ENCODE measurements around the gene ZMAT3. TPM values are rescaled to one million over a fixed set of nuclear protein-coding genes. Genes with fewer than 3 reads are reported as not detected.
"Not testable (repeated sequence)": the region's sequence is repeated elsewhere in the genome, so short reads cannot be mapped to it uniquely, and the experiment has no call there.

The ZMAT3 gene
- total RNA-seq, 1 donor from 2014 or later = 57.7 TPM

DNA sequence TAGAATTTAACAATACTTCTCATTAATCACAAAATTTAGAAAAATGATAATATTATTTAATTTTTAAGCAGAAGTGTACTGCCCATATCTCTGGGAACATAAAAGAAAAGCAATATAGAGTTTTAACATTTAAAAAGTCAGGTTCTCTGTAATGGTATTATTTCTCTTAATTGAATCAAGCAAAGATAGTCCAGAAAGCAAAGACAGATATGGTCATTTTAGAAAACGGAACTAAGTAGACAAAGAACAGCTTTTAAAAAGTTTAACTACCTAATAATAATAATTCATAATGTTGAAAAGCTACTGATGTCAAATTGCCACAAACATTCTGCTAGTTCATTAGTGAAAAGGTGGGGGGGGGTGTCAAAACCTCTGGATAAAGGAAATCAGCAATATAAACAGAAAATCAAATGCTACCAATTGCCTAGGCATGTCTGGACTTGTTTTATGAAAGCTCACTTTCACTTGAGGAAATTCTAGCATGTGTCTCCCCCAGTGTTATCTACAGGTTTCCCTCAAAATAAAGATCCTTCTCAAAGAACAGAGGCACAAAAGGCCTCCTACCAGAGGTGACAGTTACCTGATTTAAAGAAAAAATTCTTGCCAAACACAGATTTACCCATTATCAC is 1.7 kb downstream of the ZMAT3 start:
- DNase-seq (ENCODE audit: low read depth) = peak; percentile 65

- peak; percentile 67 for DNase-seq (ENCODE audit: low read depth)
These were observed 2.7 kb downstream of the ZMAT3 start for GRCh38 chr3:179068779-179069530.

DNA sequence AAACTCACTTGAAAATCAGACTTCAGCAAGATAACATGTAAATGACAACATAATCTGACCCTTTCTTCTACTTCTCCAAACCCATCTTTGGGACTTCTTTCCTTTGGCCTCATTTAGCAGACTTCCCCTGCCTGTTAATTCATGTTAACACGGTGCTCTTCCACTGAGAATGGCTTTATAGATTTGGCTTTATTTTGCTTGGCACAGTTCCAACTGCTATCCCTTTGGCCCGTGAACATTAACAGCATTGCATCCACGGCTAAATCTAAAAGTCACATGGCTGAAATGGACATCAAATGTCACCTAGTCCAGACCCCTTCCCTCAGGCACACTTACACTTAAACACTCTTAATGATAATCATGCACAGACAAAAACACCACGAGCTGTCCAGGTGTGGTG is 3.8 kb downstream of the ZMAT3 start:
- DNase-seq (ENCODE audit: low read depth) = no peak

DNA sequence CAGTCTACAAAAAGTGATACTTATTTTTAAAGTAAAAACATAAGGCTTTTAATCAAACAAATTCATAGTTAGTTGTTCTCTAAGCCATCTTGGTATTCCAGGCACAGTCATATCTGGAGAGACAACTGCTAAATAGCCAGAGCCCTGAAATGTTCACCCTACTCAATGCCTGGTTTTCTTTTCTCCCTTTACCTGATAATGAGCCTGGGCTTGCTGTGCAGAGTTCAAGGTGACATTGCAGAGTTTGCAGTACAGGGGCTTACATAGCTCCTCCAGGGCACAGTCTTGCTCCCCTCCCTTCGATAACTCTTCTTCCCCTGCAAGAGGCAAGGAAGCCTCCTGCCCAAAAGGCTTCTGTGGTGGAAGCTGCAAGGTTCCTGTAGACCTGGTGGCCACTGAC is 4.3 kb downstream of the ZMAT3 start:
- DNase-seq (ENCODE audit: low read depth) = no peak

DNA sequence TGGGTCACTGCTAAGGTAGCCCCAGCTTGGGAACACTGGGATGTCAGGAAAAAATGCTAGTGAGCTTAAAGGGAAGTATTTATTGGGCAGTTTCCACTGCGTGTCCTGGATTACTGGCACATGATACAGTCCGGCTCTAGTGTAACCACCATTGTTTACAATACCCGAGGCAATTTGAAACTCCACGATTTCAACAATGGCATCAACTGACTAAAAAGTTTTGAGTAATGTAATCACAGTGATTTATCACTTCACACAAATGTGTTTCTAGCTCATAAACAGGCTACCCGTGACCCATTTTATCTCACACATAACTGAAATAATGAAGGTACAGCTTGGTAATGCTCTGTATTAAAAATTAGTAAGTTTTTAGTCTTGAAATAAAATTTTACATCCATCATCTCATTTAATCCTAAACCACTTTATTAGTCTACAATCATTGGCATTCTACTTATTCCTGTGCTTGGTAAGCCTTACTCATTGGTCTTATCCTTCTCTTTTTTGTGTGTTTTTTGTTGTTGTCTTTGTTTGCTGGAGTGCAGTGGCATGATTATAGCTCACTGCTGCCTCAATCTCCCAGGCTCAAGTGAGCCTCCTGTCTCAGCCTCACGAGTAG is 7.6 kb downstream of the ZMAT3 start:
- DNase-seq (ENCODE audit: low read depth) = no peak

GRCh38 chr3:179056326-179056725 is 15.3 kb downstream of the ZMAT3 start:
- no peak for DNase-seq (ENCODE audit: low read depth)

- not testable (repeated sequence) for DNase-seq (ENCODE audit: low read depth)
These were observed 17.0 kb downstream of the ZMAT3 start for GRCh38 chr3:179054565-179054964.

- DNase-seq (ENCODE audit: low read depth) = peak; percentile 99
These were observed 24.9 kb downstream of the ZMAT3 start for GRCh38 chr3:179046497-179047353.

DNA sequence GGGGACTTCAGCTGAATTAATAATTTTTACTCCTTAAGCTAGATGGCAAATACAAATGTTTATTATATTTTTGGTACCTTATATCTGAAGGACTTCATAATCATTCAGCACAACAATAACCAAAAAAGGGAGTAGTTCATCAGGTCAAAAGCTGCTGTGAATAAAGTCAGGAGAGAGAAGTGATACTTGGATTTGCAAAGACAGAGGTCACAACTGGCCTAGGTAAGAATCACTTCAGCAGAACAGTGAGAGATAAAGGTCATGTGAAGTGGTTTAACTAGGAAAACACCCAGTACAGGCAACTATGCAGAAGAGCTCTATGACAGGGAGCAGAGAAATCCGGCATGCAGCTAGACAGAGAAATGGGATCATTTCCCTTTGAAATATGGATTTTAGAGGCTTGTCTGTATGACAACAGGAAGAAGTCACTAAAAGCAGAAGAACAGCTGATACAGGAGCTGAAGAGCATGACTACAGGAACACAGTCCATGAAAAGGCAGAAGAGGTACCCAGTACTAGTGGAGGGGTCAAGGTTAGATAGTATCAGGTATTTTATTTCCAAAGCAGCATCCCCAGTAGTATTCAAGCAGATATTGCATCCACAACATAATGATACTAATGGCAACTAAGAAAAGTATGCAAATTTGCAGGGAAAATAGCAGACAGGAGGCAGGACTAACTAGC is 25.7 kb downstream of the ZMAT3 start:
- peak; percentile 44 for DNase-seq (ENCODE audit: low read depth)

- DNase-seq (ENCODE audit: low read depth) = not testable (repeated sequence)
These were observed 32.7 kb downstream of the ZMAT3 start for GRCh38 chr3:179038899-179039251.

DNA sequence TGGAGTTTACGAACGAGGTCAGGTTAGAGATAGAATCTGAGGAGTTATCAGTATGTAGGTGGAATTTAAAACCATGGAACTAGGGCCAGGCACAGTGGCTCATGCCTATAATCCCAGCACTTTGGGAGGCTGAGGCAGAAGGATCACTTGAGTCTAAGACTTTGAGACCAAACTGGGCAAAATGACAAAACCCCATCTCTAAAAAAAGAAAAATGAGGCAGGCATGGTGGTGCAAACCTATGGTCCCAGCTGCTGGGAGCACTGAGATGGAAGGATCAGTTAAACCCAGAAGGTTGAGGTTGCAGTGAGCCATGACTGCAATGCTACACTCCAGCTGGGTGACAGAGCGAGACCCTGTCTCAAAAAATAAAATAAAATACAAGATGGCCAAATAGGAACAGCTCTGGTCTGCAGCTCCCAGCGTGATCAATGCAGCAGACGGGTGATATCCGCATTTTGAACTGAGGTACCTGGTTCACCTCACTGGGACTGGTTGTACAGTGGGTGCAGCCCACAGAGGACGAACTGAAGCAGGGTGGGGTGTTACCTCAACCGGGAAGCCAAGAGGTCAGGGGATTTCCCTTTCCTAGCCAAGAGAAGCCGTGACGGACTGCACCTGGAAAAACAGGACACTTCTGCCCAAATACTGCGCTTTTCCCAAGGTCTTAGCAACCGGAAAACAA is 33.3 kb downstream of the ZMAT3 start:
- DNase-seq (ENCODE audit: low read depth) = peak; percentile 83

- peak; percentile 98 for DNase-seq (ENCODE audit: low read depth)
These were observed 34.3 kb downstream of the ZMAT3 start for GRCh38 chr3:179037351-179037750.

GRCh38 chr3:179036626-179037300 is 34.8 kb downstream of the ZMAT3 start:
- DNase-seq (ENCODE audit: low read depth) = peak; percentile 76

- DNase-seq (ENCODE audit: low read depth) = no peak
These were observed 35.4 kb downstream of the ZMAT3 start for GRCh38 chr3:179036226-179036625.

- no peak for DNase-seq (ENCODE audit: low read depth)
These were observed 36.4 kb downstream of the ZMAT3 start for GRCh38 chr3:179035232-179035631.

DNA sequence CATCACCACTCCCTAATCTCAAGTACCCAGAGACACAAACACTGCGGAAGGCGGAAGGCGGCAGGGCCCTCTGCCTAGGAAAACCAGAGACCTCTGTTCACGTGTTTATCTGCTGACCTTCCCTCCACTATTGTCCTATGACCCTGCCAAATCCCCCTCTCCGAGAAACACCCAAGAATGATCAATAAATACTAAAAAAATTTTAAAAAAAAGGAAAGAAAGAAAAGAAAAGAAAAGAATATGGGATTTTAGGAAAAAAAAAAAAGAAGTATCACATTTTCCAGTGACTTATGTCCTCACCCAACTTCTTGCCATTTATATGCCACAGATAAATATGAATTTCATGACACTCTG is 38.3 kb downstream of the ZMAT3 start:
- not testable (repeated sequence) for DNase-seq (ENCODE audit: low read depth)

DNA sequence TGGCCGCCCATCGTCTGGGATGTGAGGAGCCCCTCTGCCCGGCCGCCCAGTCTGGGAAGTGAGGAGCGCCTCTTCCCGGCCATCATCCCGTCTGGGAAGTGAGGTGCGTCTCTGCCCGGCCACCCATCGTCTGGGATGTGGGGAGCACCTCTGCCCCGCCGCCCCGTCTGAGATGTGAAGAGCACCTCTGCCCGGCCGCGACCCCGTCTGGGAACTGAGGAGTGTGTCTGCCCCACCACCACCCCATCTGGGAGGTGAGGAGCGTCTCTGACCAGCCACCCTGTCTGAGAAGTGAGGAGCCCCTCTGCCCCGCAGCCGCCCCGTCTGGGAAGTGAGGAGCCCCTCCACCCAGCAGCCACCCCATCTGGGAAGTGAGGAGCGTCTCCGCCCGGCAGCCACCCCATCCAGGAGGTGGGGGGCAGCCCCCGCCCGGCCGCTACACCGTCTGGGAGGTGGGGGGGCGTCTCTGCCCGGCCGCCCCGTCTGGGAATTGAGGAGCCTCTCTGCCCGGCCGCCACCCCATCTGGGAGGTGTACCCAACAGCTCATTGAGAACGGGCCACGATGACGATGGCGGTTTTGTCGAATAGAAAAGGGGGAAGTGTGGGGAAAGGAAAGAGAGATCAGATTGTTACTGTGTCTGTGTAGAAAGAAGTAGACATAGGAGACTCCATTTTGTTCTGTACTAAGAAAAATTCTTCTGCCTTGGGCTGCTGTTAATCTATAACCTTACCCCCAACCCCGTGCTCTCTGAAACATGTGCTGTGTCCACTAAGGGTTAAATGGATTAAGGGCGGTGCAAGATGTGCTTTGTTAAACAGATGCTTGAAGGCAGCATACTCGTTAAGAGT is 38.9 kb downstream of the ZMAT3 start:
- DNase-seq (ENCODE audit: low read depth) = not testable (repeated sequence)

- no peak for DNase-seq (ENCODE audit: low read depth)
These were observed 42.5 kb downstream of the ZMAT3 start for GRCh38 chr3:179029096-179029495.

DNA sequence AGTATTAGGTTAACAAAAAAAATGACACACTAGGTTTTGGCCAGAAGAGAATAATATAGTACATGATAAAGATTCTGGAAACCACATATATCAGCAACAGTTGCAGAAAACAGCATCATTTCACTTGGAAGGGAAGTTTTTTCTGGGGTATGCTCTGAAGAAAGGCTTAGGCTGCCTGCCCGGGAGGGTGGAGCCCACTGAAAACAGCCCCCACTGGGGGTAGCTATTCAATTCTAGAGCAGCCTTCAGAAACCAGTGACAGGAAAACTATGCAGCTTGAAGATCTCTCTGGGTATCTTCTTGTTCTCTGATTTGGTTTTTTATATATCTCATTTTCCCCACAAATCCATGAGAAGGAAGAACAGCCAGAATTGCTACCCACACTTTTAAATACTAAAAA is 43.2 kb downstream of the ZMAT3 start:
- DNase-seq (ENCODE audit: low read depth) = no peak

All from myocyte (in vitro differentiated cells).